Calu3 (cell line): Measurements from ENCODE around the gene KAT2B. TPM values are rescaled to one million over a fixed set of nuclear protein-coding genes. Genes with fewer than 3 reads are reported as not detected.

Experiments
- BruUV-seq: library from RNA; stranded (reverse); fragments of 400-500 nt; replicated peaks from 2 replicates; lab custom pipeline; 2021; lab: Mats Ljungman, UMichigan
- CTCF ChIA-PET: fragments of 300-600 bp; sonication (Branson Sonifier 250); formaldehyde crosslinking; loops from one replicate; lab custom pipeline; 2022; ENCODE audit warnings: antibody characterized with exemption; lab: Charles Lee
- DNase-seq: peaks from one replicate; pipeline ENCODE4 v3.0.0; 2022
- H3K27ac Mint-ChIP-seq: one replicate; pipeline ENCODE4 v1.8.0; 2022; ENCODE audit warnings: mixed read lengths; ENCODE audit not compliant: unreplicated experiment
- H3K27me3 Mint-ChIP-seq: one replicate; pipeline ENCODE4 v1.8.0; 2022; ENCODE audit warnings: mixed read lengths; ENCODE audit not compliant: unreplicated experiment
- H3K36me3 Mint-ChIP-seq: one replicate; pipeline ENCODE4 v1.8.0; 2022; ENCODE audit warnings: mild to moderate bottlenecking, moderate library complexity, mixed read lengths; ENCODE audit not compliant: insufficient read depth, unreplicated experiment
- H3K4me1 Mint-ChIP-seq: one replicate; pipeline ENCODE4 v1.8.0; 2022; ENCODE audit warnings: mild to moderate bottlenecking, low read depth, mixed read lengths; ENCODE audit not compliant: unreplicated experiment
- H3K4me3 Mint-ChIP-seq: one replicate; pipeline ENCODE4 v1.8.0; 2022; ENCODE audit warnings: mild to moderate bottlenecking, low read depth, moderate library complexity, mixed read lengths; ENCODE audit not compliant: unreplicated experiment
- H3K9me3 Mint-ChIP-seq: one replicate; pipeline ENCODE4 v1.8.0; 2022; ENCODE audit warnings: low read depth, mixed read lengths; ENCODE audit not compliant: unreplicated experiment
- CTCF ChIP-seq: fragments of 200-600 bp; IDR thresholded peaks from one replicate; pipeline ENCODE4 v1.8.0; 2022; ENCODE audit warnings: antibody characterized with exemption; ENCODE audit not compliant: unreplicated experiment
- intact Hi-C: fragments of 100-400 bp; cut with micrococcal nuclease; formaldehyde crosslinking; loops from one replicate; pipeline ENCODE4 v1.10.0; 2022; ENCODE audit not compliant: unreplicated experiment
- total RNA-seq: library from RNA; stranded (reverse); gene quantifications from 2 replicates; pipeline ENCODE4 v1.2.3, GENCODE V29; 2022

KAT2B gene
- total RNA-seq, 1 experiment from 2014 or later: 13.8 TPM

- intact Hi-C loops: no loop called here
- CTCF ChIA-PET: no interaction called here
- BruUV-seq: no TSS peak
- no peak for DNase-seq
- no peak overlapping the region for H3K27ac Mint-ChIP-seq
- H3K36me3 Mint-ChIP-seq: peaks cover 21% of the 10 kb centered on the region
- H3K4me1 Mint-ChIP-seq: no peaks in the 10 kb centered on the region
- H3K9me3 Mint-ChIP-seq: no peaks in the 10 kb centered on the region
- no peaks in the 10 kb centered on the region for H3K27me3 Mint-ChIP-seq
- no peak for TF ChIP-seq CTCF
- H3K4me3 Mint-ChIP-seq: no peak overlapping the region
Measured at GRCh38 chr3:20161714-20162113, 121.5 kb downstream of the KAT2B start.

GRCh38 chr3:20173844-20174410 is 133.7 kb downstream of the KAT2B start:
- DNase-seq: no peak
- intact Hi-C loops: no loop called here
- CTCF ChIA-PET: no interaction called here
- TF ChIP-seq CTCF: no peak
- no peak overlapping the region for H3K27ac Mint-ChIP-seq
- BruUV-seq: no TSS peak
- H3K27me3 Mint-ChIP-seq: no peaks in the 10 kb centered on the region
- peaks cover 1% of the 10 kb centered on the region for H3K36me3 Mint-ChIP-seq
- H3K4me1 Mint-ChIP-seq: no peaks in the 10 kb centered on the region
- H3K9me3 Mint-ChIP-seq: no peaks in the 10 kb centered on the region
- H3K4me3 Mint-ChIP-seq: no peak overlapping the region

- Mint-ChIP-seq H3K36me3 (no peaks in the 10 kb centered on the region), H3K27ac (no peak overlapping the region), H3K4me3 (no peak overlapping the region), H3K9me3 (no peaks in the 10 kb centered on the region), H3K4me1 (no peaks in the 10 kb centered on the region), H3K27me3 (no peaks in the 10 kb centered on the region)
- CTCF ChIA-PET: no interaction called here
- no peak for TF ChIP-seq CTCF
- intact Hi-C loops: loop anchor here (10.0 kb wide), 1 partner anchor 236 kb away; the partner anchor contains the start of gene RAB5A
- no peak for DNase-seq
- no TSS peak for BruUV-seq
Measured at GRCh38 chr3:20181276-20181675, 141.0 kb downstream of the KAT2B start.

GRCh38 chr3:20182206-20182605 is 142.0 kb downstream of the KAT2B start:
- Mint-ChIP-seq H3K9me3 (no peaks in the 10 kb centered on the region), H3K4me1 (no peaks in the 10 kb centered on the region), H3K4me3 (no peak overlapping the region), H3K27me3 (no peaks in the 10 kb centered on the region), H3K36me3 (no peaks in the 10 kb centered on the region), H3K27ac (no peak overlapping the region)
- TF ChIP-seq CTCF: no peak
- BruUV-seq: no TSS peak
- DNase-seq: no peak
- intact Hi-C loops: loop anchor here (10.0 kb wide), 1 partner anchor 237 kb away; the partner anchor contains the start of gene RAB5A
- CTCF ChIA-PET: no interaction called here
